Keratinocyte (primary cell): ENCODE measurements around the gene QSOX1. TPM values are rescaled to one million over a fixed set of nuclear protein-coding genes. Genes with fewer than 3 reads are reported as not detected.

Experiments
- DNase-seq: peaks from one replicate; pipeline ENCODE4 v3.0.0-alpha.2; 2011; ENCODE audit warnings: low read depth, missing footprints, low spot score
- FAIRE-seq: peaks from 2 replicates; lab custom pipeline; 2011; peaks lifted over from hg19 to GRCh38; lab: Jason Lieb, UNC
- H2AFZ ChIP-seq: 2 replicates; pipeline ENCODE4 v1.6.0; 2012; ENCODE audit warnings: low read length, control low read depth, inconsistent platforms; ENCODE audit not compliant: control insufficient read depth
- H3K27ac ChIP-seq: 2 replicates; pipeline ENCODE4 v1.5.1; 2011; ENCODE audit warnings: low read length; ENCODE audit not compliant: control insufficient read depth, insufficient read depth
- H3K27me3 ChIP-seq: 3 replicates; pipeline ENCODE4 v1.6.0; 2011; ENCODE audit warnings: low read length; ENCODE audit not compliant: control insufficient read depth, insufficient read depth; ENCODE audit errors: extremely low read depth
- H3K36me3 ChIP-seq, 2 experiments: 2 replicates in 1 of 2; 3 replicates in 1 of 2; pipeline ENCODE4 v1.5.1; 2011; ENCODE audit warnings: low read length in 2 of 2, mild to moderate bottlenecking in 1 of 2; ENCODE audit not compliant: control insufficient read depth in 2 of 2, insufficient read depth in 2 of 2; ENCODE audit errors: extremely low read depth in 1 of 2
- H3K4me1 ChIP-seq: 3 replicates; pipeline ENCODE4 v1.5.1; 2011; ENCODE audit warnings: low read length; ENCODE audit not compliant: control insufficient read depth, insufficient read depth; ENCODE audit errors: extremely low read depth
- H3K4me2 ChIP-seq: 3 replicates; pipeline ENCODE4 v1.6.0; 2011; ENCODE audit warnings: low read depth, low read length; ENCODE audit not compliant: control insufficient read depth, insufficient read depth; ENCODE audit errors: extremely low read depth
- H3K4me3 ChIP-seq, 3 experiments: fragments of 200-600 bp in 1 of 3; sonication (generic) in 1 of 3; 2 replicates in 2 of 3; 3 replicates in 1 of 3; pipeline ENCODE4 v1.5.1; 2011 to 2016; ENCODE audit warnings: low read length in 3 of 3, mild to moderate bottlenecking in 3 of 3, control low read depth in 2 of 3, inconsistent platforms in 1 of 3, low read depth in 1 of 3, mixed read lengths in 1 of 3, mixed run types in 1 of 3, moderate library complexity in 1 of 3; ENCODE audit not compliant: control insufficient read depth in 2 of 3, insufficient read depth in 2 of 3; ENCODE audit errors: extremely low read depth in 1 of 3
- H3K79me2 ChIP-seq: 2 replicates; pipeline ENCODE4 v1.6.0; 2012; ENCODE audit warnings: low read length; ENCODE audit not compliant: control insufficient read depth, insufficient read depth
- H3K9ac ChIP-seq: 3 replicates; pipeline ENCODE4 v1.6.0; 2011; ENCODE audit warnings: low read length; ENCODE audit not compliant: control insufficient read depth, insufficient read depth; ENCODE audit errors: extremely low read depth
- H3K9me1 ChIP-seq: 3 replicates; pipeline ENCODE4 v1.6.0; 2011; ENCODE audit warnings: low read length; ENCODE audit not compliant: control insufficient read depth, insufficient read depth; ENCODE audit errors: extremely low read depth
- H3K9me3 ChIP-seq: 2 replicates; pipeline ENCODE4 v1.5.1; 2012; ENCODE audit warnings: low read depth, low read length; ENCODE audit not compliant: control insufficient read depth
- H4K20me1 ChIP-seq: 3 replicates; pipeline ENCODE4 v1.6.0; 2011; ENCODE audit warnings: low read length; ENCODE audit not compliant: control insufficient read depth, insufficient read depth; ENCODE audit errors: extremely low read depth
- EZH2 ChIP-seq: IDR thresholded peaks from one replicate; pipeline ENCODE4 v1.6.1; 2012; ENCODE audit warnings: inconsistent platforms, mild to moderate bottlenecking, low read length, moderate library complexity
- dilution Hi-C: fragments of 300-500 bp; cut with MboI; formaldehyde crosslinking; loops from one replicate; pipeline ENCODE4 v1.7.0; 2020; ENCODE audit warnings: low sequenced_read_pairs; ENCODE audit not compliant: extremely low pct_ligation_motif_present
- polyA plus RNA-seq, 5 experiments: library from polyadenylated mRNA; depleted of rRNA in 3 of 5; stranded (reverse) in 3 of 5; stranded (forward) in 1 of 5; unstranded in 1 of 5; fragments of >200 nt; gene quantifications; 1 replicate in 1 of 5; 2 replicates in 3 of 5; 3 replicates in 1 of 5; pipeline versions ENCODE4 v1.2.1 to v1.2.3, GENCODE V29; 2011 to 2012; ENCODE audit warnings: missing spikeins in 2 of 5, low read depth in 1 of 5, low replicate concordance in 1 of 5
- TF ChIP-seq, protein P1 (sequence below), 3 experiments: IDR thresholded peaks in 1 of 3; conservative IDR thresholded peaks in 1 of 3; optimal IDR thresholded peaks in 1 of 3; 2 replicates in 2 of 3; 3 replicates in 1 of 3; pipeline versions ENCODE3 to v1.5.1; 2011; ENCODE audit warnings: low read length in 3 of 3, mild to moderate bottlenecking in 3 of 3, moderate library complexity in 2 of 3, control low read depth in 1 of 3, inconsistent platforms in 1 of 3; ENCODE audit not compliant: insufficient read depth in 2 of 3; ENCODE audit errors: extremely low read depth in 1 of 3

QSOX1 gene
- polyA plus RNA-seq, 1 donor (not counting 4 experiments of a cell fraction or from before 2014, with no cell fraction given): 57.6 TPM

DNA sequence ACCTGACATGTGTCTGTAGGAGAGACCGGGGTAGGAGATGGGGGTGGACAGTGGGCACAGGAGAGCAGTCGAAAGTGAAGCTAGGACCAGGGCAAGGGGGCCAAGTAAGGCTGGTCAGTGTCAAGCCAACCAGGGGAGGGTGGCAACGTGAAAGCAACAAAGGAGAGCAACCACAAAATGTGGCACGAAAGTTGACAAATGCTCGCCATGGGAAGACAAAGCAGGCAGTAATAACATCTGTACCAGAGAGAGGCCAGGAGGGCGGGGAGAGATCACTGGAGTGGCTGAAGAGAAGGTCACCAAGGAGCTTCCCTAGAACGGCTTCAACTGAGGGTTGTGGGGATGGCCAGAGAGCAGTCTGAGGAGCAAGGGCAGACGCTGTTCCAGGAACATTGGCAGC lies 17.0 kb downstream of the QSOX1 start:
- H3K4me1 ChIP-seq: peaks cover 50% of the 10 kb centered on the region
- no peaks in the 10 kb centered on the region for H3K9me3 ChIP-seq
- H3K9me1 ChIP-seq: peaks cover 3% of the 10 kb centered on the region
- no peak overlapping the region for H3K27ac ChIP-seq
- H4K20me1 ChIP-seq: no peaks in the 10 kb centered on the region
- TF ChIP-seq EZH2: no peak
- TF ChIP-seq, protein P1, sequence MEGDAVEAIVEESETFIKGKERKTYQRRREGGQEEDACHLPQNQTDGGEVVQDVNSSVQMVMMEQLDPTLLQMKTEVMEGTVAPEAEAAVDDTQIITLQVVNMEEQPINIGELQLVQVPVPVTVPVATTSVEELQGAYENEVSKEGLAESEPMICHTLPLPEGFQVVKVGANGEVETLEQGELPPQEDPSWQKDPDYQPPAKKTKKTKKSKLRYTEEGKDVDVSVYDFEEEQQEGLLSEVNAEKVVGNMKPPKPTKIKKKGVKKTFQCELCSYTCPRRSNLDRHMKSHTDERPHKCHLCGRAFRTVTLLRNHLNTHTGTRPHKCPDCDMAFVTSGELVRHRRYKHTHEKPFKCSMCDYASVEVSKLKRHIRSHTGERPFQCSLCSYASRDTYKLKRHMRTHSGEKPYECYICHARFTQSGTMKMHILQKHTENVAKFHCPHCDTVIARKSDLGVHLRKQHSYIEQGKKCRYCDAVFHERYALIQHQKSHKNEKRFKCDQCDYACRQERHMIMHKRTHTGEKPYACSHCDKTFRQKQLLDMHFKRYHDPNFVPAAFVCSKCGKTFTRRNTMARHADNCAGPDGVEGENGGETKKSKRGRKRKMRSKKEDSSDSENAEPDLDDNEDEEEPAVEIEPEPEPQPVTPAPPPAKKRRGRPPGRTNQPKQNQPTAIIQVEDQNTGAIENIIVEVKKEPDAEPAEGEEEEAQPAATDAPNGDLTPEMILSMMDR (optimal IDR thresholded peaks at IDR 0.05 in 1 of 3, IDR thresholded peaks at IDR 0.05 in 1 of 3, conservative IDR thresholded peaks at IDR 0.05 in 1 of 3; ENCODE audit: extremely low read depth in 1 of 3, insufficient read depth in 2 of 3, low read length in 3 of 3): no peak
- peaks cover 5 to 24% of the 10 kb centered on the region in 2 experiments for H3K36me3 ChIP-seq
- H3K9ac ChIP-seq: no peak overlapping the region
- no peak for DNase-seq
- dilution Hi-C loops: no loop called here
- H3K27me3 ChIP-seq: no peaks in the 10 kb centered on the region
- no peaks in the 10 kb centered on the region for H3K79me2 ChIP-seq
- FAIRE-seq: no peak
- H3K4me3 ChIP-seq: no peak overlapping the region
- H2AFZ ChIP-seq: no peak overlapping the region
- no peak overlapping the region for H3K4me2 ChIP-seq

DNA sequence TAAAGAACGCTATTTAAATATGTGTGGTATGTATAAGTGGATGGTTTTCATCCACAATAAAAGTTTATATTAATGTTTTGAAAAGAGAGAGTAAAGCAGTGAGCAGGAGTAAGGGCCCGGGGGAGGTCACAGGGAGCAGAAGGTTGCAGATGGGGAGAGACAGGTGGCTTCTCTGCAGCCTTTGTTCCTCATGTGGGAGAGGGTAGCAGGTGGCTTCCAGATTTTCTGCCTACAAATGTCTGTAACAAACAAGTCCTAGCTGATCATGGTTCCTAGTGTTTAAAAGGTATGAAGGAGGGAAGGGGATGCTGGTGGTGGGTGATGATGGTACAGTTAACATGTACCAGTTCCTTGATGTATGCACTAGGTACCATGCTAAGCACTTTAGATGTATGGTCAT lies 18.8 kb downstream of the QSOX1 start:
- H3K27ac ChIP-seq: no peak overlapping the region
- H2AFZ ChIP-seq: no peak overlapping the region
- no peak overlapping the region for H3K9ac ChIP-seq
- no peak for DNase-seq
- no peak overlapping the region for H3K4me3 ChIP-seq
- H4K20me1 ChIP-seq: peaks cover under 1% of the 10 kb centered on the region
- H3K9me1 ChIP-seq: no peaks in the 10 kb centered on the region
- peaks cover 32% of the 10 kb centered on the region for H3K4me1 ChIP-seq
- TF ChIP-seq EZH2: no peak
- TF ChIP-seq, protein P1 (optimal IDR thresholded peaks at IDR 0.05 in 1 of 3, IDR thresholded peaks at IDR 0.05 in 1 of 3, conservative IDR thresholded peaks at IDR 0.05 in 1 of 3; ENCODE audit: extremely low read depth in 1 of 3, insufficient read depth in 2 of 3, low read length in 3 of 3): no peak
- H3K36me3 ChIP-seq: peaks cover 7 to 24% of the 10 kb centered on the region in 2 experiments
- H3K4me2 ChIP-seq: no peak overlapping the region
- H3K27me3 ChIP-seq: no peaks in the 10 kb centered on the region
- no peak for FAIRE-seq
- dilution Hi-C loops: no loop called here
- no peaks in the 10 kb centered on the region for H3K9me3 ChIP-seq
- no peaks in the 10 kb centered on the region for H3K79me2 ChIP-seq
